HCEC 1CT (cell line): ENCODE measurements around the gene PPIL1.
A peak's percentile ranks its signal among the peaks of the same experiment; 100 is the strongest.

Experiments
- DNase-seq: peaks from one replicate; pipeline ENCODE4 v3.0.0-alpha.2; 2017

Gene PPIL1

GRCh38 chr6:36833182-36833789, 41.3 kb downstream of the PPIL1 start:
- no peak for DNase-seq

GRCh38 chr6:36832313-36832712, 42.3 kb downstream of the PPIL1 start:
- DNase-seq: no peak

- no peak for DNase-seq
Measured at GRCh38 chr6:36830577-36830976, 44.0 kb downstream of the PPIL1 start.

GRCh38 chr6:36829919-36830544, 44.6 kb downstream of the PPIL1 start:
- DNase-seq: no peak

- DNase-seq: peak; percentile 47
Measured at GRCh38 chr6:36827261-36828079, 47.1 kb downstream of the PPIL1 start.

GRCh38 chr6:36826520-36827227, 47.9 kb downstream of the PPIL1 start:
- peak; percentile 17 for DNase-seq

- DNase-seq: no peak
Measured at GRCh38 chr6:36825994-36826393, 48.6 kb downstream of the PPIL1 start.

GRCh38 chr6:36825452-36825851, 49.2 kb downstream of the PPIL1 start:
- no peak for DNase-seq

- no peak for DNase-seq
Measured at GRCh38 chr6:36824253-36824652, 50.4 kb downstream of the PPIL1 start.

GRCh38 chr6:36823421-36824096, 51.0 kb downstream of the PPIL1 start:
- DNase-seq: no peak

GRCh38 chr6:36822506-36823269, 51.9 kb downstream of the PPIL1 start:
- DNase-seq: no peak

- no peak for DNase-seq
Measured at GRCh38 chr6:36821581-36822335, 52.8 kb downstream of the PPIL1 start.

GRCh38 chr6:36820700-36821580, 53.7 kb downstream of the PPIL1 start:
- DNase-seq: peak; percentile 65

- no peak for DNase-seq
Measured at GRCh38 chr6:36818756-36819155, 55.8 kb downstream of the PPIL1 start.

- no peak for DNase-seq
Measured at GRCh38 chr6:36817847-36818246, 56.8 kb downstream of the PPIL1 start.

- DNase-seq: no peak
Measured at GRCh38 chr6:36817176-36817817, 57.3 kb downstream of the PPIL1 start.

- no peak for DNase-seq
Measured at GRCh38 chr6:36815962-36816735, 58.5 kb downstream of the PPIL1 start.

GRCh38 chr6:36814249-36814648, 60.4 kb downstream of the PPIL1 start:
- DNase-seq: no peak

- no peak for DNase-seq
Measured at GRCh38 chr6:36813526-36813925, 61.1 kb downstream of the PPIL1 start.
